ENCODE data around the gene BDNF. TPM values are rescaled to one million over a fixed set of nuclear protein-coding genes. Genes with fewer than 3 reads are reported as not detected.

Gene BDNF
- total and polyA plus RNA-seq, 2 donors (not counting 3 experiments of a cell fraction or from before 2014, with no cell fraction given): 3.1 to 3.6 TPM

DNA sequence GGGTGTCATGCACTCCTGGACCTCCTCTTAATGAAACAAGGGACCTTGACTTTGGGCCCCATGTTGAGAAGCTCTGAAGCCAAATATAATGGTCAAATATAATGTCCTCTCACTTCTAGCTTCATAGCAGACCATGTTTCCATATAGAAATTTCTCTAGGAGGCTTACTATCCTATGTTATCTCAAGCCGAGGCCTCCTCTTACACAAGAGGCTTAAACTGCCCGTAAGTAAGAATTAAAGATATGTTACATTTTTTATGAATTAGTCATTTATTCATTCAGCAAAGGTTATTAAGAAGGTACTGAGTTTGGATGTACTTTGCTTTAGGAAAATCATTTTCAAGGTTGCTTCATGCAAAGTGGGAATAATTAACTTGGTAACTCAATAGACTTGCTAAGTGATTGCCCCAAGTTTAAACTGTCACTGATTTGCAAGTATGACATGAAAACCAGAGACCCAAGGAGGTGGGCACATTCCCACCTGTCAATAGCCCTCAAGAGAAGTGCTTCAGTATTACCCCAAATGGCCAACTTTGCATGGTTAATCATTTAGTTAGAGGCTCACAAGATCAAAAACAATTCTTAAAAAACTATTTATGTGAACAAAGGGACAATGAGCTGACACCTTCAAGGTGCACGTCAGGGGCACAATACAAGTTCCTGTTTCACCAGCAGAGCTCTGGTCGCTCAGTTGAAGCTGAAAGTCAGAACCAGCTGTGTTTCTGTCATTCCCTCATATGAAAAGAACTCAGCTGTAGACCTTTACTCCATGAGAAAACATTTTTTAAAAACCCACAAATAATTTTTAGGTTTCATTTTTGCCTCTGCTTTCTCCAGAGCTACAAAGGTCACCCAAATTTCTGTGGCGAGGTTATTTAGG, 20.9 kb downstream of the BDNF start:
- Histone ChIP-seq H2AFZ (ENCODE audit: low read depth, low read length) (no peak overlapping the region), H3K4me2 (ENCODE audit: insufficient read depth, low read length) (no peak overlapping the region), H3K9me1 (replicated peaks; ENCODE audit: control insufficient read depth, extremely low read depth, insufficient read depth, low read length) (no peaks in the 10 kb centered on the region), H3K36me3 (ENCODE audit: control insufficient read depth in 2 of 2, extremely low read depth in 1 of 2, insufficient read depth in 2 of 2, low read length in 2 of 2) (no peaks in the 10 kb centered on the region), H3K9ac (replicated peaks; ENCODE audit: extremely low read depth, insufficient read depth, low read length) (no peak overlapping the region), H3K79me2 (ENCODE audit: control insufficient read depth, insufficient read depth, low read length) (no peaks in the 10 kb centered on the region), H3K9me3 (replicated peaks; ENCODE audit: control insufficient read depth, insufficient read depth, low read length) (no peaks in the 10 kb centered on the region), H3K27me3 (ENCODE audit: control insufficient read depth in 2 of 2, insufficient read depth in 2 of 2, low read length in 2 of 2) (no peaks in the 10 kb centered on the region), H3K4me3 (replicated peaks in 1 of 3; ENCODE audit: insufficient read depth in 1 of 3, low read depth in 1 of 3, low read length in 3 of 3) (no peak overlapping the region), H4K20me1 (replicated peaks; ENCODE audit: control insufficient read depth, extremely low read depth, insufficient read depth, low read length) (no peaks in the 10 kb centered on the region), H3K27ac (ENCODE audit: insufficient read depth, low read depth, low read length) (no peak overlapping the region), H3K4me1 (ENCODE audit: control insufficient read depth, extremely low read depth, insufficient read depth, low read length) (no peaks in the 10 kb centered on the region)
- no TSS peak for BruUV-seq (replicated peaks)
- ChIA-PET CTCF (interaction anchor here (1.4 kb wide), 1 partner anchor 1649 kb away, joined by 3 read pairs; no protein-coding TSS in a partner anchor), POLR2A (no interaction called here)
- FAIRE-seq (no peak), DNase-seq (ENCODE audit: low read depth, low spot score) (no peak)
- no peak for TF ChIP-seq JUN (IDR thresholded peaks at IDR 0.05; ENCODE audit: borderline replicate concordance, insufficient read depth, insufficient read length, low read depth)
- no peak for TF ChIP-seq POLR2AphosphoS5 (IDR thresholded peaks at IDR 0.05; ENCODE audit: insufficient read depth, low read depth, low read length)
- no peak for TF ChIP-seq POLR2A (IDR thresholded peaks at IDR 0.05; ENCODE audit: low read depth, low read length)
- no peak for TF ChIP-seq EZH2 (IDR thresholded peaks at IDR 0.05; ENCODE audit: borderline replicate concordance, low read depth, low read length, severe bottlenecking)
- no peak for TF ChIP-seq GATA2 (IDR thresholded peaks at IDR 0.05; ENCODE audit: insufficient read depth, insufficient read length, low read depth, low read length)
- dilution Hi-C loops (cut with MboI; ENCODE audit: extremely low pct_ligation_motif_present, low sequenced_read_pairs) (no loop called here), intact Hi-C loops (cut with micrococcal nuclease) (no loop called here)

DNA sequence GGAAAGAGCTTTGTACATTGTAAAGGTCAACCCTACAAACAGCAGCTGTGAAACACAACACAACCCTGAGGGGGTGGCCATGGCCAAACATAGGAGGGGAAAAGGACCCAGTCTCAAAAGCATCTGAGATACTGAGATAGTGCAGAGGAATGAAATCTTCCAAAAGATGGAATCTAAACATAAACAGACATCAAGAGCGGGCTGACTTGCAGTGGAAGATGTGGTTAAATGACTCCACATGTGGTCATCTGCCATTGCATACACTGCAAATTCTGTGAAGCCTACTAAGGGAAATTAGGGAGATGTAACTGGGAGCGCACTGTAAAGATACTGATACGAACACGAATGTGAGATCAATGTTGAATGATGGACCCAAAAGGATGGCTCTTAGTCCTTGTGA, 22.0 kb downstream of the BDNF start:
- intact Hi-C loops (cut with micrococcal nuclease) (no loop called here), dilution Hi-C loops (cut with MboI; ENCODE audit: extremely low pct_ligation_motif_present, low sequenced_read_pairs) (no loop called here)
- POLR2A ChIA-PET: no interaction called here

More for the DNA sequence above, 22.0 kb downstream of the BDNF start:
- no peak overlapping the region for H3K4me3 ChIP-seq (replicated peaks in 1 of 3; ENCODE audit: insufficient read depth in 1 of 3, low read depth in 1 of 3, low read length in 3 of 3)
- no peak overlapping the region for H3K27ac ChIP-seq (ENCODE audit: insufficient read depth, low read depth, low read length)
- H3K36me3 ChIP-seq (ENCODE audit: control insufficient read depth in 2 of 2, extremely low read depth in 1 of 2, insufficient read depth in 2 of 2, low read length in 2 of 2): no peaks in the 10 kb centered on the region
- CTCF ChIA-PET: no interaction called here
- no peak overlapping the region for H2AFZ ChIP-seq (ENCODE audit: low read depth, low read length)
- no peak overlapping the region for H3K9ac ChIP-seq (replicated peaks; ENCODE audit: extremely low read depth, insufficient read depth, low read length)
- no peak overlapping the region for H3K4me2 ChIP-seq (ENCODE audit: insufficient read depth, low read length)
- H3K9me1 ChIP-seq (replicated peaks; ENCODE audit: control insufficient read depth, extremely low read depth, insufficient read depth, low read length): no peaks in the 10 kb centered on the region
- TF ChIP-seq MYC (IDR thresholded peaks at IDR 0.05; ENCODE audit: low read depth, low read length): no peak
- TF ChIP-seq, protein P1, sequence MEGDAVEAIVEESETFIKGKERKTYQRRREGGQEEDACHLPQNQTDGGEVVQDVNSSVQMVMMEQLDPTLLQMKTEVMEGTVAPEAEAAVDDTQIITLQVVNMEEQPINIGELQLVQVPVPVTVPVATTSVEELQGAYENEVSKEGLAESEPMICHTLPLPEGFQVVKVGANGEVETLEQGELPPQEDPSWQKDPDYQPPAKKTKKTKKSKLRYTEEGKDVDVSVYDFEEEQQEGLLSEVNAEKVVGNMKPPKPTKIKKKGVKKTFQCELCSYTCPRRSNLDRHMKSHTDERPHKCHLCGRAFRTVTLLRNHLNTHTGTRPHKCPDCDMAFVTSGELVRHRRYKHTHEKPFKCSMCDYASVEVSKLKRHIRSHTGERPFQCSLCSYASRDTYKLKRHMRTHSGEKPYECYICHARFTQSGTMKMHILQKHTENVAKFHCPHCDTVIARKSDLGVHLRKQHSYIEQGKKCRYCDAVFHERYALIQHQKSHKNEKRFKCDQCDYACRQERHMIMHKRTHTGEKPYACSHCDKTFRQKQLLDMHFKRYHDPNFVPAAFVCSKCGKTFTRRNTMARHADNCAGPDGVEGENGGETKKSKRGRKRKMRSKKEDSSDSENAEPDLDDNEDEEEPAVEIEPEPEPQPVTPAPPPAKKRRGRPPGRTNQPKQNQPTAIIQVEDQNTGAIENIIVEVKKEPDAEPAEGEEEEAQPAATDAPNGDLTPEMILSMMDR (IDR thresholded peaks at IDR 0.05; ENCODE audit: extremely low read depth in 1 of 2, insufficient read depth in 1 of 2, low read depth in 1 of 2, low read length in 2 of 2): no peak
- TF ChIP-seq POLR2A (IDR thresholded peaks at IDR 0.05; ENCODE audit: low read depth, low read length): no peak
- TF ChIP-seq FOS (IDR thresholded peaks at IDR 0.05; ENCODE audit: borderline replicate concordance, insufficient read depth, low read length): no peak
- TF ChIP-seq JUN (IDR thresholded peaks at IDR 0.05; ENCODE audit: borderline replicate concordance, insufficient read depth, insufficient read length, low read depth): no peak
- TF ChIP-seq, protein P2, sequence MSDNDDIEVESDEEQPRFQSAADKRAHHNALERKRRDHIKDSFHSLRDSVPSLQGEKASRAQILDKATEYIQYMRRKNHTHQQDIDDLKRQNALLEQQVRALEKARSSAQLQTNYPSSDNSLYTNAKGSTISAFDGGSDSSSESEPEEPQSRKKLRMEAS (IDR thresholded peaks at IDR 0.05; ENCODE audit: insufficient read depth, insufficient read length): no peak
- no peak for TF ChIP-seq GATA2 (IDR thresholded peaks at IDR 0.05; ENCODE audit: insufficient read depth, insufficient read length, low read depth, low read length)
- no peak for TF ChIP-seq POLR2AphosphoS5 (IDR thresholded peaks at IDR 0.05; ENCODE audit: insufficient read depth, low read depth, low read length)
- TF ChIP-seq EZH2 (IDR thresholded peaks at IDR 0.05; ENCODE audit: borderline replicate concordance, low read depth, low read length, severe bottlenecking): no peak
- H3K4me1 ChIP-seq (ENCODE audit: control insufficient read depth, extremely low read depth, insufficient read depth, low read length): no peaks in the 10 kb centered on the region
- DNase-seq (ENCODE audit: low read depth, low spot score) (no peak), FAIRE-seq (no peak)
- H4K20me1 ChIP-seq (replicated peaks; ENCODE audit: control insufficient read depth, extremely low read depth, insufficient read depth, low read length): no peaks in the 10 kb centered on the region
- BruUV-seq (replicated peaks): no TSS peak
- H3K27me3 ChIP-seq (ENCODE audit: control insufficient read depth in 2 of 2, insufficient read depth in 2 of 2, low read length in 2 of 2): no peaks in the 10 kb centered on the region
- no peaks in the 10 kb centered on the region for H3K9me3 ChIP-seq (replicated peaks; ENCODE audit: control insufficient read depth, insufficient read depth, low read length)
- H3K79me2 ChIP-seq (ENCODE audit: control insufficient read depth, insufficient read depth, low read length): no peaks in the 10 kb centered on the region

All from endothelial cell of umbilical vein (primary cell).